Fibroblast of lung (primary cell): ENCODE measurements around the gene LTK.

Experiments used
- EZH2 ChIP-seq: IDR thresholded peaks from 2 replicates; pipeline ENCODE4 v1.5.1; 2012; ENCODE audit warnings: low read length, control low read depth, mild to moderate bottlenecking; ENCODE audit errors: missing control alignments
- TF ChIP-seq, protein P1 (sequence below), 2 donors: IDR thresholded peaks in 1 of 2; conservative IDR thresholded peaks in 1 of 2; 1 replicate in 1 of 2; 2 replicates in 1 of 2; pipeline ENCODE4 v1.5.1; 2011 to 2012; ENCODE audit warnings: low read length in 2 of 2, control low read depth in 1 of 2, inconsistent platforms in 1 of 2, low read depth in 1 of 2, mild to moderate bottlenecking in 1 of 2

DNA sequence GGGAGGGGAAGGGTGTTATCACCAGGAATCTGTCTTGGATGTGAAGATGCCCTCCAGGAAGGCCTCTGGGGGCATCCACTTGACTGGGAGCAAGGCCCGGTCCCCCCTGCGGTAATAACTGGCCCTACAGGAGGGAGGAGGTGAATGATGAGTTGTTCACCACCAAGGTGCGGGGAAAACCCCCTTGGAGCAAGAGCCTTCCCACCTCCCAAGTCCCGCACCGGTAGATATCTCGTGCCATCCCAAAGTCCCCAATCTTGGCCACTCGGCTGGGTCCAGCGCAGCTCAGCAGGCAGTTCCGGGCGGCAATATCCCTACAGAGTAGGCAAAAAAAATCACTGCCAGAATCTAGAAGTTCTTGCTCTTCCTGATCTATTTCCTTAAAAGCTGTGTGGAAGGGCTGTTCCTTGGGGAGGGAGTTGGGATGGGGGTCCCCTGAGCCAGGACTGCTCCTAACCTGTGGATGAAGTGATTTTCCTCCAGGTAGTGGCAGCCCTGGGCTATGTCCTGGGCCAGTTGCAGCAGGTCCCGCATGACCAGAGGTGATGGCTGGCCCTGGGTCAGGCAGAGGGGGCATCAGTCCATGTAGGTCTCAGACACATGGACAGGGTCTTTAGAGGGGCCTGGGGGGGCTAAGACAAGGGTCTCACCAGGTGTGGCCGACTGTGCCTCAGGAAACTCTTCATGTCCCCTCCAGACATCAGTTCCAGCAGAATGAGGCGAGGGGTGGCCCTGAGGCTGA lies 8.7 kb downstream of the LTK start:
- no peak for TF ChIP-seq EZH2
- TF ChIP-seq, protein P1, sequence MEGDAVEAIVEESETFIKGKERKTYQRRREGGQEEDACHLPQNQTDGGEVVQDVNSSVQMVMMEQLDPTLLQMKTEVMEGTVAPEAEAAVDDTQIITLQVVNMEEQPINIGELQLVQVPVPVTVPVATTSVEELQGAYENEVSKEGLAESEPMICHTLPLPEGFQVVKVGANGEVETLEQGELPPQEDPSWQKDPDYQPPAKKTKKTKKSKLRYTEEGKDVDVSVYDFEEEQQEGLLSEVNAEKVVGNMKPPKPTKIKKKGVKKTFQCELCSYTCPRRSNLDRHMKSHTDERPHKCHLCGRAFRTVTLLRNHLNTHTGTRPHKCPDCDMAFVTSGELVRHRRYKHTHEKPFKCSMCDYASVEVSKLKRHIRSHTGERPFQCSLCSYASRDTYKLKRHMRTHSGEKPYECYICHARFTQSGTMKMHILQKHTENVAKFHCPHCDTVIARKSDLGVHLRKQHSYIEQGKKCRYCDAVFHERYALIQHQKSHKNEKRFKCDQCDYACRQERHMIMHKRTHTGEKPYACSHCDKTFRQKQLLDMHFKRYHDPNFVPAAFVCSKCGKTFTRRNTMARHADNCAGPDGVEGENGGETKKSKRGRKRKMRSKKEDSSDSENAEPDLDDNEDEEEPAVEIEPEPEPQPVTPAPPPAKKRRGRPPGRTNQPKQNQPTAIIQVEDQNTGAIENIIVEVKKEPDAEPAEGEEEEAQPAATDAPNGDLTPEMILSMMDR (conservative IDR thresholded peaks at IDR 0.05 in 1 of 2, IDR thresholded peaks at IDR 0.05 in 1 of 2; ENCODE audit: low read depth in 1 of 2, low read length in 2 of 2) = no peak
